ENCODE measurements around the gene MAU2.

DNA sequence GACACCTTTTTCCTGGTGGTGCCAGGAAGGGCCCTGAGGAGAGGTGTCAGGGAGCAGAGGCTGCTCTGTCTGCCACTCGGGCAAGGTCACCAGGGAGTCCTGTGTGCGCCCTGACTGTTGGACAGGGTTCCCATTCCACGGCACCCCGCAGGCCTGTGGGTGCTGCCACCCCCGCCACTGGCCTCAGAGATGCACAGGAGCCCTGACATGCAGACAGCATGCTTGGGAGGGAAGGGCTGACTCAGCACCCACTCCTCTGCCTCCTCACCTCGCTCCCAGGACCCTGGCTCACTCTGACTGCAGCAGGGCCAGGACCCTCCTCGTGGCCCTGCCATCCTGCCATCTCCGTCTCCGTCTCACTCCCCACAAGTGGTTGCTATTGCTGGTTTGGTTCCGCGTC, 25.3 kb downstream of the MAU2 start:
- TF ChIP-seq, protein P1, sequence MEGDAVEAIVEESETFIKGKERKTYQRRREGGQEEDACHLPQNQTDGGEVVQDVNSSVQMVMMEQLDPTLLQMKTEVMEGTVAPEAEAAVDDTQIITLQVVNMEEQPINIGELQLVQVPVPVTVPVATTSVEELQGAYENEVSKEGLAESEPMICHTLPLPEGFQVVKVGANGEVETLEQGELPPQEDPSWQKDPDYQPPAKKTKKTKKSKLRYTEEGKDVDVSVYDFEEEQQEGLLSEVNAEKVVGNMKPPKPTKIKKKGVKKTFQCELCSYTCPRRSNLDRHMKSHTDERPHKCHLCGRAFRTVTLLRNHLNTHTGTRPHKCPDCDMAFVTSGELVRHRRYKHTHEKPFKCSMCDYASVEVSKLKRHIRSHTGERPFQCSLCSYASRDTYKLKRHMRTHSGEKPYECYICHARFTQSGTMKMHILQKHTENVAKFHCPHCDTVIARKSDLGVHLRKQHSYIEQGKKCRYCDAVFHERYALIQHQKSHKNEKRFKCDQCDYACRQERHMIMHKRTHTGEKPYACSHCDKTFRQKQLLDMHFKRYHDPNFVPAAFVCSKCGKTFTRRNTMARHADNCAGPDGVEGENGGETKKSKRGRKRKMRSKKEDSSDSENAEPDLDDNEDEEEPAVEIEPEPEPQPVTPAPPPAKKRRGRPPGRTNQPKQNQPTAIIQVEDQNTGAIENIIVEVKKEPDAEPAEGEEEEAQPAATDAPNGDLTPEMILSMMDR (IDR thresholded peaks at IDR 0.05), result no peak
- no peak for TF ChIP-seq POLR2A (IDR thresholded peaks at IDR 0.05)
